DND-41 (cell line): ENCODE measurements around the gene NTM.

ENCODE experiments used
- ATAC-seq: fragments of 200-7000 bp; cut with Tn5 transposase; 3 replicates; pipeline ENCODE4 v1.9.1; 2021; ENCODE audit warnings: low read depth; ENCODE audit not compliant: insufficient read depth
- DNase-seq: peaks from one replicate; pipeline ENCODE4 v3.0.0-alpha.2; 2020
- H2AFZ ChIP-seq: 2 replicates; pipeline ENCODE4 v1.6.0; 2012; ENCODE audit warnings: low read depth, low read length
- H3K27ac ChIP-seq: 2 replicates; pipeline ENCODE4 v1.5.1; 2012; ENCODE audit warnings: low read length, inconsistent platforms
- H3K27me3 ChIP-seq: fragments of 200-600 bp; sonication (generic); 2 replicates; pipeline ENCODE4 v1.6.0; 2012; ENCODE audit warnings: low read length, mild to moderate bottlenecking, inconsistent platforms; ENCODE audit not compliant: insufficient read depth, poor library complexity
- H3K36me3 ChIP-seq: 2 replicates; pipeline ENCODE4 v1.5.1; 2012; ENCODE audit warnings: low read length, inconsistent platforms; ENCODE audit not compliant: insufficient read depth
- H3K4me1 ChIP-seq: 2 replicates; pipeline ENCODE4 v1.5.1; 2012; ENCODE audit warnings: mild to moderate bottlenecking, low read length; ENCODE audit not compliant: insufficient read depth
- H3K4me2 ChIP-seq: 2 replicates; pipeline ENCODE4 v1.6.0; 2012; ENCODE audit warnings: mild to moderate bottlenecking, moderate library complexity, low read length, inconsistent platforms; ENCODE audit not compliant: insufficient read depth
- H3K4me3 ChIP-seq, 2 experiments: fragments of 200-600 bp in 1 of 2; shearing (Covaris generic) in 1 of 2; 2 replicates each; pipeline ENCODE4 v1.5.1; 2012 to 2016; ENCODE audit warnings: inconsistent platforms in 2 of 2, low read length in 2 of 2, mild to moderate bottlenecking in 2 of 2, low read depth in 1 of 2, moderate library complexity in 1 of 2
- H3K79me2 ChIP-seq: 2 replicates; pipeline ENCODE4 v1.6.0; 2012; ENCODE audit warnings: low read length, inconsistent platforms; ENCODE audit not compliant: insufficient read depth
- H3K9ac ChIP-seq: 2 replicates; pipeline ENCODE4 v1.6.0; 2012; ENCODE audit warnings: low read depth, mild to moderate bottlenecking, inconsistent platforms, low read length, moderate library complexity
- H3K9me3 ChIP-seq: 2 replicates; pipeline ENCODE4 v1.5.1; 2012; ENCODE audit warnings: low read length, moderate library complexity, mild to moderate bottlenecking, inconsistent platforms; ENCODE audit not compliant: insufficient read depth, severe bottlenecking
- H4K20me1 ChIP-seq: 2 replicates; pipeline ENCODE4 v1.6.0; 2012; ENCODE audit warnings: low read length; ENCODE audit not compliant: insufficient read depth
- CTCF ChIP-seq: IDR thresholded peaks from 2 replicates; pipeline ENCODE4 v1.5.1; 2012; ENCODE audit warnings: borderline replicate concordance, low read length, moderate library complexity, mild to moderate bottlenecking; ENCODE audit not compliant: poor library complexity, severe bottlenecking; ENCODE audit errors: extremely low read depth
- EZH2 ChIP-seq: IDR thresholded peaks from 3 replicates; pipeline ENCODE4 v1.6.1; 2012; ENCODE audit warnings: borderline replicate concordance, low read depth, mild to moderate bottlenecking, moderate library complexity, low read length, inconsistent platforms; ENCODE audit not compliant: severe bottlenecking

Gene NTM

GRCh38 chr11:131824771-131825170 lies 454.4 kb downstream of the NTM start:
- H3K27ac ChIP-seq = no peak overlapping the region

GRCh38 chr11:131827430-131827829 lies 457.0 kb downstream of the NTM start:
- TF ChIP-seq CTCF (no peak), EZH2 (no peak)
- ATAC-seq (no peak), DNase-seq (no peak)
- Histone ChIP-seq H3K4me2 (no peak overlapping the region), H3K27me3 (peaks cover 4% of the 10 kb centered on the region), H3K36me3 (no peaks in the 10 kb centered on the region), H4K20me1 (no peaks in the 10 kb centered on the region), H3K79me2 (no peaks in the 10 kb centered on the region), H3K4me1 (no peaks in the 10 kb centered on the region), H3K4me3 (no peak overlapping the region), H3K27ac (no peak overlapping the region), H3K9ac (no peak overlapping the region), H3K9me3 (no peaks in the 10 kb centered on the region), H2AFZ (no peak overlapping the region)

More at GRCh38 chr11:131824771-131825170, 454.4 kb downstream of the NTM start:
- H3K9me3 ChIP-seq = no peaks in the 10 kb centered on the region
- no peak overlapping the region for H2AFZ ChIP-seq
- no peak overlapping the region for H3K9ac ChIP-seq
- DNase-seq = no peak
- no peaks in the 10 kb centered on the region for H4K20me1 ChIP-seq
- H3K36me3 ChIP-seq = no peaks in the 10 kb centered on the region
- no peak for ATAC-seq
- H3K4me3 ChIP-seq = no peak overlapping the region
- H3K4me1 ChIP-seq = no peaks in the 10 kb centered on the region
- TF ChIP-seq EZH2 (no peak), CTCF (no peak)
- H3K79me2 ChIP-seq = no peaks in the 10 kb centered on the region
- no peak overlapping the region for H3K4me2 ChIP-seq
- H3K27me3 ChIP-seq = peaks cover 4% of the 10 kb centered on the region

GRCh38 chr11:131829725-131830124 lies 459.3 kb downstream of the NTM start:
- Histone ChIP-seq H3K27ac (no peak overlapping the region), H4K20me1 (no peaks in the 10 kb centered on the region), H2AFZ (no peak overlapping the region), H3K36me3 (no peaks in the 10 kb centered on the region), H3K27me3 (peaks cover 1% of the 10 kb centered on the region), H3K4me2 (no peak overlapping the region), H3K4me3 (no peak overlapping the region), H3K4me1 (no peaks in the 10 kb centered on the region), H3K9me3 (no peaks in the 10 kb centered on the region), H3K9ac (no peak overlapping the region), H3K79me2 (no peaks in the 10 kb centered on the region)
- ATAC-seq (no peak), DNase-seq (no peak)
- TF ChIP-seq EZH2 (no peak), CTCF (no peak)

GRCh38 chr11:131832079-131832478 lies 461.7 kb downstream of the NTM start:
- H2AFZ ChIP-seq = no peak overlapping the region
- H3K9ac ChIP-seq = no peak overlapping the region
- H3K4me2 ChIP-seq = no peak overlapping the region
- no peaks in the 10 kb centered on the region for H3K36me3 ChIP-seq
- no peaks in the 10 kb centered on the region for H3K9me3 ChIP-seq
- no peaks in the 10 kb centered on the region for H3K79me2 ChIP-seq
- DNase-seq (no peak), ATAC-seq (no peak)
- no peak overlapping the region for H3K4me3 ChIP-seq
- H3K27me3 ChIP-seq = no peaks in the 10 kb centered on the region
- no peak for TF ChIP-seq EZH2
- TF ChIP-seq CTCF = no peak
- no peaks in the 10 kb centered on the region for H4K20me1 ChIP-seq
- H3K27ac ChIP-seq = no peak overlapping the region
- no peaks in the 10 kb centered on the region for H3K4me1 ChIP-seq
